HG03432 (cell line): ENCODE data around the gene UNC119B.

Experiments used
- ATAC-seq: cut with Tn5 transposase; IDR thresholded peaks from one replicate; pipeline ENCODE4 v1.9.1; 2021; ENCODE audit warnings: mild to moderate bottlenecking, moderate library complexity; ENCODE audit not compliant: unreplicated experiment

The UNC119B gene

DNA sequence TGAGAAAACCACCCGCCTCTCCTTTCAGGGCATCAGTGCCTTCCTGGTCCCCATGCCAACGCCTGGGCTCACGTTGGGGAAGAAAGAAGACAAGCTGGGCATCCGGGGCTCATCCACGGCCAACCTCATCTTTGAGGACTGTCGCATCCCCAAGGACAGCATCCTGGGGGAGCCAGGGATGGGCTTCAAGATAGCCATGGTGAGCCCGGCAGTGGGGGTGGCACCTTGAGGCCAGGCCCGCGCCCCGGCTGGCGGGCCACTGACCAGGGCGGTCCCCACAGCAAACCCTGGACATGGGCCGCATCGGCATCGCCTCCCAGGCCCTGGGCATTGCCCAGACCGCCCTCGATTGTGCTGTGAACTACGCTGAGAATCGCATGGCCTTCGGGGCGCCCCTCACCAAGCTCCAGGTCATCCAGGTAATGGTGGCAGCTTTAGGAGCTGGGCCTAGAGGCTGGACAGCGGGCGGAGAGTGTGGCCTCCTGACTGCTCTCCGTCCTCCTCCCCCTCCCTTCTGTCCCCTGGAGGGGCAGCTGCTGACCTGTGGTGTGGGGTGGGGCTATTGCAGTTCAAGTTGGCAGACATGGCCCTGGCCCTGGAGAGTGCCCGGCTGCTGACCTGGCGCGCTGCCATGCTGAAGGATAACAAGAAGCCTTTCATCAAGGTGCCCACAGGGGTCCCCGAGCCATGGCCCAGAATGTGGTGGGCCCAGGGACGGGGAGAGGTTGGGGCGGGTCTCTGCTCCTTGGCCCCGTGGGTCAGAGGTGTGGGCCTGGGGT, 28.2 kb downstream of the UNC119B start:
- no peak for ATAC-seq

DNA sequence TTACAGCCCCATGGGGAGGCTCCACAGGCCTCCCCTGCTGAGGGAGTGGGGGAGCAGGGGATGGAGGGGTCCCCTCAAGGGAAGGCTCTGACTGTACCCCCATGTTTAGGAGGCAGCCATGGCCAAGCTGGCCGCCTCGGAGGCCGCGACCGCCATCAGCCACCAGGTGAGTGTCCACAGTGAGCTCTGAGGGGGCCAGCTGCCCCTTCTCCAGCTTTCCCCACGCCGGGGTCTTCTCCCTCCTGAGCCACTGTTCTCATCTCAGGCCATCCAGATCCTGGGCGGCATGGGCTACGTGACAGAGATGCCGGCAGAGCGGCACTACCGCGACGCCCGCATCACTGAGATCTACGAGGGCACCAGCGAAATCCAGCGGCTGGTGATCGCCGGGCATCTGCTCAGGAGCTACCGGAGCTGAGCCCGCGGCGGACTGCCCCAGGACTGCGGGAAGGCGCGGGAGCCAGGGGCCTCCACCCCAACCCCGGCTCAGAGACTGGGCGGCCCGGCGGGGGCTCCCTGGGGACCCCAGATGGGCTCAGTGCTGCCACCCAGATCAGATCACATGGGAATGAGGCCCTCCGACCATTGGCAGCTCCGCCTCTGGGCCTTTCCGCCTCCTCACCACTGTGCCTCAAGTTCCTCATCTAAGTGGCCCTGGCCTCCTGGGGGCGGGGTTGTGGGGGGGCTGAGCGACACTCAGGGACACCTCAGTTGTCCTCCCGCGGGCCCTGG, 28.9 kb downstream of the UNC119B start:
- ATAC-seq = no peak

DNA sequence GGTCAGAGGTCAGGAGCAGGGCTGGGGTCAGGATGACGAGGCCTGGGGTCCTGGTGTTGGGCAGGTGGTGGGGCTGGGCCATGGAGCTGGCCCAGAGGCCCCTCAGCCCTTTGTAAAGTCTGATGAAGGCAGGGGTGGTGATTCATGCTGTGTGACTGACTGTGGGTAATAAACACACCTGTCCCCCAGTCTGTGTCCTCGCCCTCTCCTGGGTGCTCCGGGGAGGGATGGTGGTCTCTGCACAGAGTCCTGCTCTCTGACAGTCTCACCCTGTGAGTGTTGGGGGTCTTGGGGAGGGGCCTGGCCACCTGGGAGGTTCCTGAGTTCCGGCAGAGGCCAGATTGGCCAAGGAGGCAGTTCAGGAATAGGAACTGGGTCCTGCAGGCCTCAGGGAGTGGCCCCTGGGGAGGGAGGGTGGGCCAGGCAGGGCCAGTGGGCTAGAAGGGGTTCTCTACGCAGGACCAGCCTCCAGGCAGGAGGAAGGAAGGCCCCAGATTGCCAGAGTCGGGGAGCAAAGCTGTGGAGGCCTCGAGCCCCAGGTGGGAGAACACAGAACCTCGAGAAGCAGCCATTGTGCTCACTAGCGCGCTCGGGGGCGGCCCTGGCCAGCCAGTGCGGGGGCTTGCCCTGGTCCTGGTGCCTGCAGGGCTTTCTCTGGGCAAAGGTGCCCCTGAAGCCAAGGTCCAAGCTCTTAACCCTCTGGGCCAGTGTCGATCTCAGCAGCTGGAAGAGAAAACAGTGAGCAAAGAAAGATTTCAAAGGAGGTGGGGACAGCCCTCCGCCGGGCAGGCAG, 29.8 kb downstream of the UNC119B start:
- no peak for ATAC-seq

DNA sequence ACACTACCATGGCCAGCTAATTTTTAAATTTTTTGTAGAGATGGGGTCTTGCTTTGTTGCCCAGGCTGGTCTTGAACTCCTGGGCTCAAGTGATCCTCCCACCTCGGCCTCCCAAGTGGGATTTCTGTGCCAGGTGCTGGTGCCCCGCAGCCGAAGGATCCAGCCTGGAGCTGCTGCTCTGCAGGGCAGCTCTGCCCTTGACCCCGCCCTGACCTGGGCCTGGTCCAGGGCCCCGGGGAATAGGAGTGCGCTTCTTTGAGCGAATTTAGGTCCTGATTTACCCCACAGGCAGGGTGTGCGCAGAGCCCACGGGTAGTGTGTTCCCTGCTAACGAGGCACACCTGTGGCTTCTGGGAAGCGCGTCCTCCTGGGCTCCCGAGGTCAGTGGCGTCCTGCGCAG, 30.6 kb downstream of the UNC119B start:
- no peak for ATAC-seq

DNA sequence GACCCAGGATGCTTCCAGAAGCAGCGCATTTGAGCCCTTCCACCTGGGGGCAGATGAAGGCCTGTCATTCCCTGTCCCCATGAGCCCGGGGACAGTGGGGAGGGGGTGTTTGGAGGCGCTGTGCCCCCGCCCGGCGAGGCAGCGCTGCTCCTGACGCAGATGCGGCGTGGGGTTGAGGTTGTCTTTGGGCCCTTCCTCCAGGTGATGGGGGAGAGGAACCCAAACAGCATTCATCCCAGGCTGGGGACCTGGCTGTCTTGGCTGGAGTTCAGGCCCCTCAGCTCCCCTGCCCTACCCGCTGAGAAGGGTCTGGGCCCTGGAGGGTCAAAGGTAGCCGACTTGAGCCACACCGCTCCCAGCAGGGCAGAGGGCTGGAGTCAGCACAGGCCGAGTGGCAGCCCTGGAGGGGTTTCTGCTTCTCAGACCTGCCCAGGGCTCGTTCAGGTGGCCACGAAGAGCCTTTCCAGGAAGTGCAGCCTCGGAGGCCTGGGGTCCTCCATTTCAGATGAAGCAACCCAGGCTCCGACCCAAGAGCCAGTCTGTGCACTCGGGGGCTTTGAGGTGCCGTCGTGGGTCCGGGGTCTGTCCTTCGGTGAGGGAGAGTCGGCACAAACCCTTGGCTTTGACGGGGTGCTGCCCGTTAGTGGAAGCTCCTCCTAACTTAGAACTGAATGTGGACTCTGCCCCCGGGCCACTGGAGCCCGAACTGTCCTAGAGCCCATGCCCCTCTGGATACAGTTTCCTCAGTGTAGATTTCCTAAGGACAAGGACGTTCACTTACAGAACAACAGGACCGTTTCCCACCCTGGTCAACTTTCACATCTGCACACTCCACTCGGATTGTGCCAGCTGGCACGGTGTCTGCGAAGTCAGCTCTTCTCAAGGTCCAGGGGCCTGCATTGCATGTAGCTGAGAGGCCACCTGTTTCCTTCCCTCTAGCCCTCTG, 31.5 kb downstream of the UNC119B start:
- no peak for ATAC-seq

DNA sequence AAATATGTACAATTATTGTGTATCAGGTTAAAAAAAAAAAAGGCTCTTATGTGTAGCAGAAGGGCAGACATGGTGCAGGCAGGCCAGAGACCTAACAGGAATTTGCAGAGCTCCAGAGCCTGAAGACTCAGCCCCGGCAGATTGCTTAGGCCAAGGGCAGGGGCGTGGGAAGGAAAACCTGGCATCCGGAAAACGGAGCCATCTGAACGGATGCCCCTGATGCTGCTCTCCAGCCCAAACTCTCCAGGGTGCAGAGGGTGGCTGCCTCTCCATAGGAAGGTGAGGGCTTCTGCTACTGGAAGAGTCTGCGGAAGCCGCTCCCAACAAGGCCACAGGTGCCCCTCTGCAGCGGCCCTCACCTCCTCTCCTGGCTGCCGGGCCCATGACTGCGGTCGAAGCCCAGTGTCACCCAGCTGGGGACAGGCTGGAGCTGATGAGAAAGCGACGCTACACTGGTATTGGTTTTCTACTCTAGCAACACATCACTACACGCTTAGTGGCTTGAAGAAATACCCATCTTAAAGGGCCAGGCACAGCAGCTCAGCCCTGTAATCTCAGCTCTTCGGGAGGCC, 34.8 kb downstream of the UNC119B start:
- no peak for ATAC-seq

DNA sequence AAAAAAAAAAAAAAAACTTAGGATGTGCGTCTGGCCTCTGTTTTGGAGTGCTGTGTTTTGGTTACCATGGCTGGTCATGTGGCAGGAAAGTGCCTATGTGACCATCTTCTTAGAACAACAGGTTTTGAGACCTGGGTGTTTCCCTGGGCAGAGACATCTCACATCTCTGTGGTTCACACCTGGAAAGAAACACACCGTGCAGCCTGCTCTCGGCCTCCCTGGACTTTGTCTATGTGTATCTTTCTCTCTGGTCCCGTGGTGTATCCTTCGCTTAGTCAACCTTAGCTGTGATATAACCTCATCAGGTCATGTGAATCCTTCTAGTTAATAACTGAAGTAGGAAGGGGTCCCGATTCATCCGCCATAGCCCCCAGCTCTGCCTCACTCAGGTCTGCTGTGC, 38.0 kb downstream of the UNC119B start:
- ATAC-seq = no peak

DNA sequence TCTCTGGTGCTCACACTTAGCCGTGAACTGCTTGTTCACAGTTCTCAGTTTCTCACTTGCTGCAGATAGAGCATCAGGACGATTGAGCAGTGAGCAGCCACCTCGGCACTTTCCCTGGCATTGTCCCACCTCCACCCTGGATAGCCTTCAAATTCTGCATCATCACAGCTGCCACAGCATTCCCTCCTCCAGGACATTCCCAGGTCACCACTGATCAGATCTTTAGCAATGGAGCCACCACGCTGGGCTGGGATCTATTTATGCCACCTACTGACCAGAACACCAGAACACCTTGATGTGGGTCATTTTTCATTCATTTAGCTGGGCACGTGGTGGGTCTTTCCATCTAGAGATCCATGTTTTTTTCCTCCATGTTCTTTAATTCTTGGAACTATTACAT, 39.0 kb downstream of the UNC119B start:
- ATAC-seq = no peak

DNA sequence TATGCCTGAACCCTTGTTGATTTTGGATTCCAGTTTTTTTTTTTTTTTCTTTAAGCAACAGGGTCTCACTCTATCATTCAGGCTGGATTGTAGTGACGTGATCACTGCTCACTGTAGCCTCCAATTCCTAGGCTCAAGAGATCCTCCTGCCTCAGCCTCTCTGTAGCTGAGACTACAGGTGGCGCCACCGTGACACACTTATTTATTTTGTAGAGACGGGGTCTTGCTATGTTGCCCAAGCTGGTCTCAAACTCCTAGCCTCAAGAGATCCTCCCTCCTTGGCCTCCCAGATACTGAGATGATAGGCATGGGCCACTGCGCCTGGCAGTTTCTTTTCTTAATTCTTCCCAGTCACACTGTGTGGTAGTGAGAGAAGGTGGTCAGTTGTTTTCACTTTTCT, 40.5 kb downstream of the UNC119B start:
- no peak for ATAC-seq

DNA sequence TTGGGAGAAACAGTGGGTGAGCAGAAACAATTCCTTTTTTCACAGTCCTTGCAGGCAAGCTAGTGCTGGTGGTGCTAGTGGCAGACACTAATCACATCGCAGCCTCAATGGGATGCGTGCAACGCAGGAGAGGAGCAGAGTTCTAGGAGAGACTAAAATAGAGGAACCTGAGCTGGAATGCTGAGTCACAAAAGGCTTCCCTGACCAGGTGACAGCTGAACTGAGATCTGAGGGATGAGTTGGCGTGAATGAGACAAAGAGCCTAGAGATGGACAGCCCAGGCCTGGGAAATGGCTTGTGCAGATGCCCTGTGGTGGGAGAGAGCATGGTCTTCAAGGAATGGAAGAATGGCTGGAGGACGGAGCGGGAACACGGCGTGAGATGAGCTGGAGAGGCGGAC, 41.1 kb downstream of the UNC119B start:
- no peak for ATAC-seq

DNA sequence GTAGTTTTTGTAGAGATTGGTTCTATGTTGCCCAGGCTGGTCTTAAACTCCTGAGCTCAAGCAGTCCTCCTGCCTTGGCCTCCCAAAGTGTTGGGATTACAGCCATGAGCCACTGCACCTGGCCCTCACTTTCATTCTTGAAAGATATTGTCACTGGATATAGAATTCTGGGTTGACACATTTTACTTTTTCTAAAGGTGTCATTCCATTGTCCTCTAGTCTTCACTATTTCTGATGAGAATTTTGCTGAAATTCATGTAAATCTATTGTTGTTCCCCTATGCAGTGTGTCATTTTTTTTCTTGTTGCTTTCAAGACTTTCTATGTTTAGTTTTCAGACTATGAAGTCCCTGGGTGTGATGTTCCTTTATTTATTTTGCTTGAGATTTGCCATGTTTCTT, 44.5 kb downstream of the UNC119B start:
- no peak for ATAC-seq

DNA sequence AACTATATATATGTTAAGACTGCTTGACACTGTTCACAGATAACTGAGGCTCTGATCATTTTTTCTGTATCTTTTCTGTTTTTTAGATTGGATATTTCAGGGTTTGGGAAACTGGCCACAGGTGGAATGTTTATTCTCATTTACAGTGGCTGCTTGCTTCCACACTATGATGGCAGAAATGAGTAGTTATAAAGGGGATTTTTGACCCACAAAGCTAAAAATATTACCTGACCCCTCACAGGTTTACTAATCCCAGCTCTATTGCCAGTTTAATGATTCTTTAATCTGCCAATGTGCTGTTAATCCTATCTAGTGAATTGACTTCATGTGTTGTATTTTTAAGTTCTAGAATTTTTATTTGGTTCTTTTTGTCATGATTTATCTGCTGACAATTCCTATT, 45.0 kb downstream of the UNC119B start:
- no peak for ATAC-seq

DNA sequence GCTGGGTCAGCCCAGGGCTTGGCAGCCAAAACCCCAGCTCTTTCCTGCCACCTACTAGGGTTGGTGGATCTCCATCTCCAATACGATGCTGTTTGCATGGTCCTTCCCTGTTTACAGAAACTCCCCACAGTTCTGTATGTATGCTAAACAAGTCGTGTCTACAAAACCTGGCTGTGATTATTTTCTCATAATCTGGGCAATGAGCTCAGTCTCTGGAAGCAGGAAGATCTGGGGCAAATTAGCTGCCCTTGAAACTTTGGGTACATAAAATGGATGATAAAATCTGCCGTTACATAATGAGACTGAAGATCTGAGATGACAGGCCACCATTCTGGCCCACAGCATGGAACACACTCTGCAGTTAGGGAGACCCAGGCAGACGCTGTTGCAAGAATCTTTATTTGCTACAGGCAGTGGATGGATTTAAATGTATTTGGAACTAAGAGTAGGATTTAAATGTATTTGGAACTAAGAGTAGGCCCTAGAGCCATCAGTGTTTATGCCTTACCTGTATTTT, 47.0 kb downstream of the UNC119B start:
- no peak for ATAC-seq

DNA sequence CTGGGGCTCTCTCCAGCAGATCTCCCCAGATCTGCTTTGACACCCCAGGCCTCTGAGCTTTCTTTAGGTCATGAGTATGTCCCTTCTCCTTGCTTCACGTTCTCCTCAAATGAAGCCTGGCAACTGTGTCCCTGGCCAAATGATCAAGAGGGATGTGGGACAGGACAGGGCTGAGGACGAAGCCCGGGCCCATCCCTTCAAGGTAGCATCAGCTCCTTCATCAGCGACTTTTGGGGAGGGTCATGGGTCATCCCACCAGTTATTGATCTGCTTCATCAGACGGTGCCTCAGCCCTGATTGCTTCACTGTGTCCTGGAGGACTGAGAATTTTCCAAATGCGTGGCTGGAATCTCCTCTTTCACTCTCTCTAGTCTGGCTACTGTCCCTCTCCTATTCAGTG, 47.7 kb downstream of the UNC119B start:
- no peak for ATAC-seq

DNA sequence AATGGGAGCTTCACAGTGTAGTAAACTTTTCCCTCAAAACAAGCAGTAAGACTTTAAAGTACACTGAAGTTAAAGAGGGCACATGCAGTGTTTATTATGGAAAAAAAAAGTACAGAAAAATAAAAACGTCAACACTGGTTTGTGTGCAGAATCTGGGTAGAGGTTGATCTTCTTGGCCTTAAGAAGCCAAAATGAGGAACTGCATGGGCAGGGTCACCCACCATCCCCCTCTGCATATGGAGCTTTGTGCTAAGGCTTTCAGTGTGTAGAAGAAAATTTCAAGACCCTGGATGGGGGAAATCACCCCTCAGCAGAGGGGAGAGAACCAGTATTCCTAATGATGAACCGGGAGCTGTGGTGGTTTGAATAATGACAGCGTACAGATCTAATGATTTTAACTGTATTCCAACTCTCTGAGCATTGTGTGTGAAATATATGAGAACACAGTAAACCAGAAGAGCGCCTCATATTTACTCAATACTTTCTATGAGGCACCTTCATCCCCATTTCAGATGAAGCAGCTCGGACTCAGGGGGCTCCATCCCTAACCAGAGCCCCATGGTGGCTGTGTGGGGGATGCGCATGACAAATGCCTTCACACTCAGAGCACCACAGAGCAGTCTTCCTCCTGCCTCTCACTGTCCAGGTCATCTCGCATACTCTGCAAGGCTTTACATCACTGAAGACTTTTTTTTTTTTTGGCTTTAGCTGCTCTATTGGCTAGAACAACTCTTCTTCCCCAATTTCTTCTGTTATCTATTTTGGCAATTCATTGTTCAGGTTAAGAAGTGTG, 48.7 kb downstream of the UNC119B start:
- ATAC-seq = no peak

DNA sequence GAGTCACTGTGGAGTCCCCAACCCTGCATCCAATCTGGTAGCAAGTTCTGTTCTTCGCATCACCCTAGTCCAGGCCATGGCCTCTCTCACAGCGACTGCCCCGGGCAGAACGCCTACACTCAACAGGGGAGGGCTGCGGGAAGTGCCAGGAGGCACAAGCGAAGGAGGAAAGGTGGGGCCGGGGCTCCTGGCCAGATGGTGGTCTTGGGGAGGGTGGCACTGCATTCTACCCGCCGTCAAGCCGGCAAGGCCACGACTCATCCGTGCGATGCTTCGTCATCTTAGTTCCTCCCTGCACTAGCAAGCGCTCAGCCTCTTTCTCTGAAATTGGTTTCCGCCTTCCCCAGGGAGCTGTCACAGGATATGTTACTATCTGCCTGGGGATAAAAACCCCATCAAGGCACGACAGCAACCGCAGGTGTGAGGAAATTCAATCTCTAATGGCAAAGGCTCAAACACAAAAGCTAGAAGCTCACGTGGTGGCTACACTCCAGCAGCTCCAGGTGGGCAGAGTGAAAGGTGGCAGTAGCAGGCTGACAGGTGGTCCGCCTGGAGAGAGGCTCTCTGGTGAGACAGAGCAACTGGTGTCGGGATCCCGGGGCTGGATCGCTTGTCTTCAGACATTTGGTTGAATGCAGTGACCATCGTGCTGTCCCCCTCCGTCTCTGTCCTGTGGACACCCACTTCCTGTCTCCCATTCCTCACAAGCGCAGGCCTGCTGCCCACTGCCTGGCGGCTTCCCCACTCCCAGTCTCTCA, 49.5 kb downstream of the UNC119B start:
- ATAC-seq = no peak

DNA sequence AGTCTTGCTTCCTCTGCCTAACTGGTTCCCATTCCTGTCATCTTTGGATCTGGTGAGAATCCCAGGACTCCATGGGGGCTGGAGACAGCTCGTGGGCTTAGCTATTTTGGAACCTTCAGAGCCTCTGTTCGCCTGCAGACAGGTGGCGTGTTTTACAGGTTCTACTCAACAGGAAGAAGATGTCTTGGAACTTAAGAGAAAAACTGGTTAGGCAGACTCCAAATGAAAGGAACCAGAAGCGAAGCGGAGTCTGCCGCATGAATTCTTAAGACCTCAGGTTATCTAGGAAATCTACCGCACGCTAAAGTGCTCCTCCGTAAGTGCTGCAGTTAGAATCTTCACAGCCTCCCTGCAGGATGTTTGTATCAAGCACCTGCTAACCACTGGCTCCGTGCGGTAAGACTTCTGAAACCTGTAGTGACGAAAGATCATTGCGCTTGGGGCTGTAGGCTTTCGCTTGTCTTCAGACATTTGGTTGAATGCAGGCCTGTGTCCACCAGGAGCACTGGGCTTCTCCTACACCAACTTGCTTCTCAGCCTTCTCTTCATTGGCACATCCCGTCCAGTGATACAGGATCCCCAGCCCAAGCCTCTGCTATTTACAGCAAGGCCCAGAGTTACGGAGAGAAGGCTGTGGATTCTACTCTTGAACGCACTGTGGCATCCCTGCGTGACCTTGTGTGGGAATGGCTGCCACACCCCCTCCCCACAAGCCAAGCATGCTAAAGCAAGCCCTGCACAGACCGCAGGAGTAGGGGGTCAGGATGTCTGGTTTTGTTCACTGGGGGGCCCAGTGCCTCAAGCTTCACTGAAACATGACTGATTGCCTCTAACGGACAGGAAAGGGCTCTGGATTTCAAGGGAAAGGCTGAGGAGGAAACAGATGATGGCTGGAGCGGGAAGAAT, 50.3 kb downstream of the UNC119B start:
- no peak for ATAC-seq
